HG03521 (cell line): Measurements from ENCODE around the gene BLCAP.

ENCODE experiments used
- ATAC-seq: cut with Tn5 transposase; IDR thresholded peaks from one replicate; pipeline ENCODE4 v1.9.1; 2021; ENCODE audit warnings: mild to moderate bottlenecking, moderate library complexity; ENCODE audit not compliant: unreplicated experiment

The BLCAP gene

DNA sequence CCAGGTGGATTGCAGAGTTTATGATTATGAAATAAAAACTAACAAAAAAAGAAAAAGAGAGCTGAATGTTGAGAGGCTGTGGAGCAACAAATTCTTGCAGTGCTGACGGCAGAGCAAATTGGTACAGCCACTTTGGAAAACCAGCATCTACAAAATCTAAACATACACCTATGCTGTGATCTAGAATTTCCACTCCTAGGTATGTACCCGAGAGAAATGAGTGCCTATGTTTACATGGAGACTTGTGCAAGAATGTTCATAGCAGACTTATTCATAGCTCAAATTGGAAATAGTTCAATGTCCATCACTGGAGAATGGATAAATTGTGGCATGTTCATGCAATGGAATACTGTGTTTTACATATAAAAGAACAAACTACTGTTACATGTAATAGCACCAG, 3.0 kb upstream of the BLCAP start:
- no peak for ATAC-seq

DNA sequence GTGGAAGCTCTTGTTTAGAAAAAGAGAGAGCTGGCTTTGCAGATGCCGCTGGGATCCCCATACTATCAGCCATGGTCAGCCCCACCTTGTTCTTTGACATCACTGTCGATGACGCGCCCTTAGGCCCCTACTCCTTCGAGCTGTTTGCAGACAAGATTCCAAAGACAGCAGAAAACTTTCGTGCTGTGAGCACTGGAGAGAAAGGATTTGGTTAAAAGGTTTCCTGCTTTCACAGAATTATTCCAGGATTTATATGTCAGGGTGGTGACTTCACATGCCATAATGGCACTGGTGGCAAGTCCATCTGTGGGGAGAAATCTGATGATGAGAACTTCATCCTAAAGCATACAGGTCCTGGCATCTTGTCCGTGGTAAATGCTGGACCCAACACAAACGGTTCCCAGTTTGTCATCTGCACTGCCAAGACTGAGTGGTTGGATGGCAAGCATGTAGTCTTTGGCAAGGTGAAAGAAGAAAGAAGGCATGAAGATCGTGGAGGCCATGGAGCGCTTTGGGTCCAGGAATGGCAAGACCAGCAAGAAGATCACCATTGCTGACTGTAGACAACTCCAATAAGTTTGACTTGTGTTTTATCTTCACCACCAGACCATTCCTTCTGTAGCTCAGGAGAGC, 2.4 kb upstream of the BLCAP start:
- ATAC-seq = no peak

DNA sequence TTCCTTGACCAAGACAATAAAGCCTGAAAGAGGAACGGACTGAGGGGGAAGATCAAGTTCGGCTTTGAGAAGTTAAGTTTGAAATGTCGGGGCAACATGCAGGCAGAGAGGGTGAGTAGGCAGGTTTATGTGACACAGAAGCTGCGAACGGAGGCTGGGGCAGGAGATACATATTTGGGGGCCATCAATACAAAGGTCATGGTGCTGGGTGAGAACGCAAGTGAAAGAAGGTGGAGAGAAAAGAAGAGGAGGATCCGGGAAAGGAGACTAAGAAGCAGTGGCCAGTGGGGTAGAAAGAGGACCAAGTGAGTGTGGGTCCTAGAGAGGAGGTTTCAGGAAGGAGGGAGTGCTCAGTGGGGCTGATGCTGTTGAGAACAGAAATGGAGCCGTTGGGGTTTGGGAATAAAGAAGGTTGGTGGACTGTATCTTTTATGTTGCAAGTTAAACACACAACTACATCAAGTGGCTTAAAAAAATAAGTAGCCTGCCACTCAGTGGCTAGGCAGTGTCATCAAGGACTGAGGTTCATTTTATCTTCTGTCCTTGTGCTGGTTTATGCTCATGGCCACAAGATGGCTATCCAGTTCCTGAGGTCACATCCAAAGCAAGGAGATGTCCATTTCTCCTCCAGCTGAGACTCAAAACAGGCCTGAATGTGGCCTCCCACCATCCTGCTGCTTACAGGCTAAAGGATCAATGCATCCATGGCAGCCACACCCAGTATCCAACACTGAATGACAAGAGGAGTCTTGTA, 1.7 kb upstream of the BLCAP start:
- ATAC-seq = no peak

DNA sequence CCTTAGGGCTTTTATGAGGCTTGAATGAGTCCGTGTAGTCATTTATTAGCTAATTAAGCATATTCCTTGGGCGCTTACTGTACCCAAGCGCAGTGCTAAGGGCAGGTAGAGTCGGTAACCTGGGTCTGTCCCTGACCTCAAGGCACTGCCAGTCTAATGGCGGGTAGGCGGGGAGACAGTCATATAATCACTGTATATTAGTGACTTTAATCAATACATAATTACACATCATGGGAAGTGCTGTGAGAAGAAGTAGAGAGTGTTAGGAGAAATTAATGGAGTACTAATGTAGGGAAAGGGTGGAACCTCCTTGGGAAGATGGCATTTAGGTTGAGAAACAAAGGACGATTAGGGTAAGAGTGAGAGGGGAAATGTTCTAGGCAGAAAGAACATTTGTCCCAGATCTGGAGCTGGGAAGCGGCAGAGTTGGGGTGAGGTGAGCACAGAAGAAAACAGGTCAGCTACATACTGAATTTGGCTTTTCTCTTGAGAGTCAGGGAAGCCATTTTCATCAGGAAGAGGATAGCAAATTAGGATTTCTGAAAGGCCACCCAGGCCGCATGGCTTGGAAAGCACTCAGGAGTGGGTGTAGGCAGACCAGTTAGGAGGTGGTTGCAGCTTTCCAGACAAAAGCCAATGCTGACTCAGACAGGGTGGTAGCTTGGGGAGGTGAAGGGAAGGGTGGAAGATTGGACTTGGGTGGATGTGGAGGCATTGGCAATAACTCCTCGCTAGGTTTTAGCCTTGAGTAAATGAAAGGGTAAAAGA, 954 bp upstream of the BLCAP start:
- no peak for ATAC-seq

GRCh38 chr20:37526839-37527637, 638 bp downstream of the BLCAP start:
- no peak for ATAC-seq

GRCh38 chr20:37526238-37526838, 1.3 kb downstream of the BLCAP start:
- no peak for ATAC-seq

DNA sequence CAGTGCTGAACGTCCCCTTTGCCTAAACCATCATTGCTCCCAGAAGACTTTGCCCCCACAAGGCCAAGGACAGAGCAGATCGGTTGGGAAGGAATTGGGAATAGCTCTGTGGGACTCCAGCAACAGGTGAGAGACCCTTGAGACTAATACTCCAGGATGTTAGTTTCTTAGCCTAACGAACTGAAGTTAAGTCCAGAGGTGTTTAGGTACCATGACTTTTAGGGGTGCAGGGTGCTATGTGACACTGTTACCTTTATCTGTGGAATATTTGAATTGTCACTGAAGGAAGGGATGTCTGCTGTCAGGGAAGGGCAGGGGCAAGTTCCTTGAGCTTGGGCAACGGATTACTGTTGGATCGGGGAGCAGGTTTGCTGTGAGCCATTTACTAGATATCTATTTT, 1.9 kb downstream of the BLCAP start:
- ATAC-seq = no peak

DNA sequence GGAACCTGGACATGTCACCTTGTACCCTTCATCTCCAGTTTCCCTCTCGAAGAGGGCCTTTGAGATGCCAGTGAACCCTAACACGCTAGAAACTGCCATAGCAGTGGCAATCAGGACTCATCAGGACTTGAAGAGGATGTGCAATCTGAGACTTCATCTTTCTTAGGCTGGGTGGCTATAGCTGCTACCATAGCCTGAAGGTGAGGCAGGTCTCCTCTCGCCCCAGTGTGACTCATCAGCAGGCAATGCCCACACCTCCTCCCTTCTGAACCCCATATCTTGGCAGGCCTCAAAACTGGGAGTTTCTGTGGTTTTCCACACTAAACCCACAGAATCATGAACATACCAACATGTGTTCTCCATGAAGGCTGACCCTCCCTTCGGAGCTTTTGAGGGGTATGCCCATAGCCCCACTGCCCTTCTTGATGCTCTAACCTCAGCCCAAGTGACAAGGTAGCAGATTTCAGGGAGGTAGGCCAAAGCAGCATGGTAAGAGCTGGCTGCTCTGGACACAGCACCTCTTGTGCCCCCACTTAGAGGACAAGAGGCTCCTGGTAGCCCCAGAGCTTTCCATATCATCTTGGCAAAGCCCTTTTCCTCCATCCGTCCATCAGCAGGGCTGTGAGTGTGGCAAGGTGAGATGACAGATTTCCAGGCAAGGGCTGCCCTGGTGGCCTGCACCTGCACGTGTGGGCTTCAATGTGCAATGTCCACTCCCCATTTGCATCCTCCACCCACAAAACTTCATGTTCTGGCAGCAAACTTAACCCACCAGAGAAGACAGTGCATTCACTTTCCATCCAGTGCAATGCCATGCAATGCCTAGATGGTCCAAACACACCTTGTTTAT, 2.6 kb downstream of the BLCAP start:
- ATAC-seq = no peak

GRCh38 chr20:37523911-37524700, 3.6 kb downstream of the BLCAP start:
- ATAC-seq = no peak

DNA sequence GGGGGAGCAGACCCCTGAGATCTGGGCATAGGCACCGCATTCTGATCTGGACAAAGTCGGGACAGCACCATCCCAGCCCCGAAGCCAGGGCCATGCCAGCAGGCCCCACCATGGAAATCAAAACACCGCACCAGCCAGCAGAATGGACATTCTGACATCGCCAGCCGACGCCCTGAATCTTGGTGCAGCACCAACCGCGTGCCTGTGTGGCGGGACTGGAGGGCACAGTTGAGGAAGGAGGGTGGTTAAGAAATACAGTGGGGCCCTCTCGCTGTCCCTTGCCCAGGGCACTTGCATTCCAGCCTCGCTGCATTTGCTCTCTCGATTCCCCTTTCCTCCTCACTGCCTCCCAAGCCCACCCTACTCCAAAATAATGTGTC, 4.7 kb downstream of the BLCAP start:
- no peak for ATAC-seq

DNA sequence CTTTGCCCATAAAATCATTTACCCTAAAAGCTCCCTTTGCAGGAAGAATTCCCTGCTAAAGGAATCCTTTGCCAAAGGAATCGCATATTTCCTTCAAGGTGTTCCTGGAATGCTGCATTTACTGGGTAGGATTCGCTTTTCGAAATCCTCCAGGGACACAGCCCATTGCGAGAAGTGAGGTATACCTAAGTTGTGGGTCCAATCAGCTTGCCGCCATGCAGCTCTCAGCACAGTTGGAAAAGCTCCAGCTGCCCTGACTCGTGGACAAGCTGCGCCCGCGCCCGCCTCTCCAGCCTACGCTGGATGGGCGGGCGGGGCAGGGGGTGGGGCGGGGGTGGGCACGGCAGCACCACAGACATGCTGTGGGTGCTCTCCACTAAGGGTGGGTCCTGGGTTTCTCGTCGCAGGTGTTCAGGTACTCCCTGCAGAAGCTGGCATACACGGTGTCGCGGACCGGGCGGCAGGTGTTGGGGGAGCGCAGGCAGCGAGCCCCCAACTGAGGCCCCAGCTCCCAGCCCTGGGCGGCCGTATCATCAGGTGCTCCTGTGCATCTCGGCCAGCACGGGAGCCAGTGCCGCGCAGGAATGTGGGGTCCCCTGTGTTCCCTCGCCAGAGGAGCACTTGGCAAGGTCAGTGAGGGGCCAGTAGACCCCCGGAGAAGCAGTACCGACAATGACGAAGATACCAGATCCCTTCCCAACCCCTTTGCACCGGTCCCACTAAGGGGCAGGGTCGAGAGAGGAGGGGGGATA, 5.2 kb downstream of the BLCAP start:
- no peak for ATAC-seq

GRCh38 chr20:37521061-37521771, 6.5 kb downstream of the BLCAP start, which contains the start of gene NNAT:
NNAT (plus strand) TSS chr20:37521250; CDS start chr20:37521332, 82 bp downstream.
- ATAC-seq = no peak

- no peak for ATAC-seq
Measured at GRCh38 chr20:37520419-37520955, 7.2 kb downstream of the BLCAP start.

- no peak for ATAC-seq
Measured at GRCh38 chr20:37519508-37520418, 7.9 kb downstream of the BLCAP start.

GRCh38 chr20:37518606-37519507, 8.8 kb downstream of the BLCAP start:
- ATAC-seq = no peak
